Activated CD8-positive, alpha-beta memory T cell treated with anti-CD3 and anti-CD28 coated beads, Interleukin-2, amount 50 U/mL, for 1 hour (primary cell): Measurements from ENCODE around the gene OLFM4.

Source experiments
- DNase-seq: peaks from one replicate; pipeline ENCODE4 v3.0.0-alpha.2; 2020; ENCODE audit errors: extremely low read depth

Gene OLFM4

DNA sequence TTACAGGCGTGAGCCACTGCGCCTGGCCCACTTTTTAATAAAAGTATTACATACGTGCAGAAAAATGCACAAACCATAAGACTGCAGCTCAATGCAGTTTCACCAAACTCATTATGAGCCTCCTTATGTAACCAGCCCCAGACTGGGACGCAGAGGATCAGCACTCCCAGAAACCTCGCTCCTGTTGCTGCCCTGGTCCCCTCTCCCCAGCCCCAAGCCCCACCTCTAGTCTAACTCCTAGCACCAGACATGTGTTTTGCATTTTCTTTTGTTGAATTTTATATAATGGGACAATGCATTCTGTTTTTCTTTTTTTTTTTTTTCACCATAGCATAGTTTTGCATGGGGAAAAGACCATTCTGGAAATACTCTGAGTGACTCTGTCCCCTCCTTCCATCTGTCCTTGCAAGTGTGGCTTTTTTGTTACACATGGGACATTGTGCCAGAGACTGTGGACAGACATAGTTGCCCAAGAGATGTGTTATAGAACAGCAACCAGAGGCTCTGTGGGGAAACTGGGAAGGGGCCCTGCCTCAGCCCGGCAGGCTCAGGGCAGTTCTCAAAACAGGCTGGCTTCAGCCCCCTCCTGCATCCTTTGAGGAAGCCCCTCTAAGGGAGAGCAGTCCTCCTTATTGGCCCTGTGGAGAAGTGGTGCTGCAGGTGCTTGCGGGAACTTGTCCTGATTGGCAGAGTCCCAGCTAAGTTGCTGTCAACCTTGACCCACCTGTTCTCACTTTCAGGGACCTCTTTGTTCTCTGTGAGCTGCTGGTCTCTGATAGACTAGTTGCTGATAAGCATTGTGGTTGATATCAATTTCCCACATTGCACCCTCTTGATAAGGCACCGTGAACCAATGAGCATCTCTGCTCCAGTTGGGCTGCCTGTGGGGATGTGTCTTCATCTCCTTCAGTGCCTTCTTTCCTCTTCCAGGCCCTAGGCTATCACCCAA lies 13.8 kb upstream of the OLFM4 start:
- no peak for DNase-seq

DNA sequence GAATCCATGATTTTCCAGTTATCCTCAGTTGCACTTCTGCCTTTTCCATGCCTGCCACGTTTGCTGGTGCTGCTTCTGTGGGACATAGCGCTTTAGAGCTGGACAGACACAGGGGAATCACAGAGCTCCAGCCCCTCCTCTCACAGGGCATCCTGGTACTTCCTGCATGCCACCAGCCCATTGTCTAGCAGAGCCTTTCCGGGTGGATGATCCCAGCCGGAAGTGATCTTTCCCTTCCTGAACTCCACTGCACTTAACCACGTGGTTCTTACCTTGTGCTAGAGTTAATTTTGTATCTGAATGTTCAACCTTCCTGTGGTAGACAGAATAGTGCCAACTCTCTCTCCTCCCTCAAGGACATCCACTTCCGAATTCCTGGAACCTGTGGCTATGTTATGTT lies 12.6 kb upstream of the OLFM4 start:
- no peak for DNase-seq

DNA sequence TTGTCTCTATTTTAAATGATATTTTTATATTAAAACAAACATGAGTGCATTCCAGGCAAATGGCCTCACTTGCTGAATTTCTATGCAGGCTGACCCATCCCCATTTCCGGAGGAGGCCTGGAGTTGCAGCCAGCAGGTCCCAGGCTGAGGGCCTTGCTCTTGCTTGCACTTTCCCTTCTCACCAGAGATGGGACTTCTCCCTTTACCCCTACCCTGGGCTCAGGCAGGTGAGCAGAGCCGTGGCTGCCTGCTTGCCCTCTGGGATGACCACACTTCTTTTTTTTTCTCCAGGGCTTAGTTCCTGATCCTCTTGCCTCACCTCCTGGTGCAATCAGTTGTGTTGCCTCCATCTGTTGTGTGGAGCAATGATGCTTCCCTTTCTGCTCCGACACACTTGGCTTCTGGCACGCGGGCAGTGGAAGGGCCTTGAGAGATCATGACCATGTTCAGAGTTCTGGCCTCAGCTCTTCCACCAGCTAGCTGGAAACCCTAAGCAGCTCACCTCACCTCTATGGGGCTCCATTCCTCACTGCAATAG lies 11.1 kb upstream of the OLFM4 start:
- DNase-seq, result no peak

DNA sequence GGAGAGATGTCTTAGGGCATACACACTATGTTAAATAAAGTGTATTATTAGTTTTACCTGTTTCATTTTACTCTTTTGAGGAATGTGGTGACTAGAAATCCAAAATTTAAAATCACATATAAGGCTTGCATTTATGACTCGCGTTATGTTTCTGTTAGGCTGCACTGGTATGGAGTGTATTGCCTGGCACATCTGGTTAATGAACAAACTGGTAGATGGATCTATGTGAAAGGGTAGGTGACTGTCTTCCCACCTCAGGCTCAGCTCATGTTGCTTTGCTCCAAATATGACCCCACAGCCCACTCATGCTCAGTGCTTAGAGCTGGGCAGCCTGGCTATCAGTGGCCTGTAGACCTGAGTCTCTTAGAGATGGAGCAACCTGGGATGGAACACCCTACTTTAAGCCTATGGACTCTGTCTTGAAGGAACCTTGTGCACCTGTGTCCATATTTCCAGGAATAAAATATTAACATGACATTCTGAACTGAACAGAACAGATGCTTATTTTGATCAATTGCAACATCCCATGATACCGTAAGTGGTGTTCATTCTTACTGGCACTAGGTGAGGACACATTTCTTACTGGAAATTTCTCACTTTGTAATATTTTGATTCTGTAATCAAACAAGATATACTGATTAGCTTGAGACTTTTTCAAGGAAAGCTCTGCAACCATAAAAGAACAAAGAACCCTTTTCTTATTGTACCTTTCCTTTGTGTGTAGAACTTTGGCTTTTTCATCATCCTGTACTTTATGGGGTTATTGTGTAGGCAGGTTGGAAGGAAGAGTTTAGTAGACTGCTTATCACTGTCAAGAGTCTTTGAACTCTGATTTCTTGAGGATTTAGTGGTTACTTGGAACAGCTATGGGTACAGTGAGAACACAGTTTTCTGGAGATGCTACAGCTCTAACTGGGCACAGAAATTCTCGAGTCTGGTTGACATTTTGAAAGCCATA lies 9.6 kb upstream of the OLFM4 start:
- no peak for DNase-seq

DNA sequence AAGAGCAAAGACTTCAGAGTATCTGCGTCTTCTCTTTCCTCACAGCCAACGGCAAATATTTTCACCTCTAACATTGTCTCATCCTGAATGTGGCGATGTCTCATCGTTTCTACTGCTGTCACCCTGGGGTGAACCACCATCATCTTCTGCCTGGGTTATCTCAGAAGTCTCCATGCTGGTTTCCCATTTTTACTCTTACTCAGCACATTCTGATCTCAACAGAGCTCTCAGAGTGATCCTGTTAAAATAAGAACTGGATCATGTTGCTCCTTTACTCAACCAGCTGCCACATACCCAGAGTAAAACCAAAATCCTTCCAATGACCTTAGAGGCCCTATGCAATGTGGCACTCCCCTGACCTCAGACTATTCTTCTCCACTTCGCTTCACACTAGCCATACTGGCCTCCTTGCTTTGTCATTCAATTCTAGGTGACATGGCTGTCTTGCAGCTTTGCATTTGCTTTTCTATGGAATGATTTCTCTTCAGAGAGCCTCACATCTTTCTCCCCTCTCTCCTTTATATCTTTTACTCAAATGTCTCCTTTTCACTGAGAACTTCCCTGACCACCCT lies 7.8 kb upstream of the OLFM4 start:
- no peak for DNase-seq

DNA sequence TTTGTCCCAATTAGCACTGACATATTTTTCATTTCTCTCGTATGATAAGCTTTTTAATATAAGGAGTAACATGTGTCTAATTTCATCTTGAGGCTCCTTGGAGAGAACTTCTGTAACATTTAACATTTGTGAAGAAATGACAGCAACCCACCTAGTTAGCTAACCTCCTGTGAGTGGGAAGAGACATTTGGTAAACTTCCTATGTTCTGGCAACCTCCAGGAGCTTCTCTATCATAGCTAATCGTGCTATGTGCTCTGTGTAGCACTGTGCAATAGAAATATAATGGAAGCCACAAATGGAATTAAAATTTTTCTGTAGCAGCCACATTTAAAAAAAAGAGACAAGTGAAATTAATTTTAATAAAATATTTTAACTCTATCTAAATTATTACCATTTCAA lies 5.4 kb upstream of the OLFM4 start:
- DNase-seq, result no peak

DNA sequence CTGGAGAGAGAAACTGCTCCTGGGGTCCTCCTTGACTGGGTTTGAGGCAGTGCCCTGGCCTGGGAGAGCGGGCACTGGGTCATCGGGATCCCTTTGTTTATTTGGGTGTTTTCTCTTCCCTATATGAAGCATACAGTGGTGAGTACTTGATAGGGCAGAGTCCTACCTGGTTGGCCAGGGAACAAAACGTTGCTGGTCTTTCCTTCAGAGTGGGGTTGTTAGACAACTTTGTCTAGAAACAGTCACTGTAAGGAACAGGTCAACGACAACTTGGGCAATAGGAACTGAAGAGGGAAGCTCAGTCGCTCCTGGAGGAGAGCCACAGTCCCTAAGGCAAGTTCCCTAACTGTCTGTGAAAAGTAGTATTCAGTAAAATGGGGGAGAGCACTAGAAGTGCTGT lies 550 bp upstream of the OLFM4 start:
- no peak for DNase-seq

DNA sequence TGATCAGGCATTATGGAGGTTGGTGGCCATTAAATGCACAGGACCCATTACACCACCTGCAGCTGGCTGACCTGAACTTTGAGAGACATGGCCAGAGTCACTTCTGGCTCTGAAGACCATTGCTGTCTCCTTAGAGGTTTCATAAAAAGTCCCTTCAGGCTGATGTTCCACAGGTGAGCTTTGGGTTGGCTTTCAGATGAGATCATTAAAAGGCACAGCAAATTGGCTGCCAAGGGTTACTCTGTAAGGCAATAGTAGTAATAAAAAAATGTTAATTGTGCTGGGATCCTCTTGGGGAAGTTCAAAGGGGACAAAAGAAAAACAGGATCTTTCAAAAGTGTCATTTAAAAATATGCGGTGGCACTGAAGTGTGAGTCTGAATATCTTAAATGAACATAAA lies 4.2 kb downstream of the OLFM4 start:
- no peak for DNase-seq

DNA sequence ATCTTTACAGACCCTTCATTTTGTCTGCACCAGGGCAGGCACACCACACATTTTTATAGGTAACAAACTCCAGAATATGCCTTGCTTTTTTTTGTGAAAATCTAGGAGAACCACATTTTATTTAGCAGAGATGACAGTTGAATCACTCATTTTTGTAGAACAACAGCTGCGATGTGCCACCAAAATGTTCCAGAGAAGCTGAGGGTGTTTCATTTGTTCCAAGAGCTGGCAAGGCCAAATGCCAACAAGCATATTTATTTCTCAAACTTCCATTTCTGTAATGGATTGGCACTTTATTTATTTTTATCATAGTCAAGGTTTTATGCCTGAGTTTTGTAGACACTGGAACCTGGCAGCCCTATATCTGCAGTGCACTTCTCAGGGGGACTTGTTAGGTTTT lies 10.4 kb downstream of the OLFM4 start:
- DNase-seq, result no peak

DNA sequence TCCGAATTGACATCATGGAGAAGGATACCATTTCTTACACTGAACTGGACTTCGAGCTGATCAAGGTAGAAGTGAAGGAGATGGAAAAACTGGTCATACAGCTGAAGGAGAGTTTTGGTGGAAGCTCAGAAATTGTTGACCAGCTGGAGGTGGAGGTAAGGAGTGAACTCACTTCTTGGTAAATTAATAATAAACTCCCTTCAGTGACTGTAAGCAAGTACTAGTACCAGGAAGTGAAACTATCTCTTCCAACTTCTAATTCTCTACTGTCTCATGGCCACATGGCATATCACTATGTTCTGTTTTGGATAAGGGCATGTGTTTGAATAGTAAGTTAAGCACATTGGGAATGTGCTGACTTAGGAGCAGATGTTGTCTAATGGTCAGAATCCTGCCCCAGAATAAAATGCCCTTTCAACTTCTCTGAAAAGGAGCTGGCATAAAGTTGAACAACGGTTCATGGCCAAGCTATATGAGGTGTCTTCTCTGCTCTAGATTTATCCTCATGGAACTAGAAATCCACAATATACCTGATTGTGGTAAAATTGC lies 13.4 kb downstream of the OLFM4 start:
- DNase-seq, result no peak

DNA sequence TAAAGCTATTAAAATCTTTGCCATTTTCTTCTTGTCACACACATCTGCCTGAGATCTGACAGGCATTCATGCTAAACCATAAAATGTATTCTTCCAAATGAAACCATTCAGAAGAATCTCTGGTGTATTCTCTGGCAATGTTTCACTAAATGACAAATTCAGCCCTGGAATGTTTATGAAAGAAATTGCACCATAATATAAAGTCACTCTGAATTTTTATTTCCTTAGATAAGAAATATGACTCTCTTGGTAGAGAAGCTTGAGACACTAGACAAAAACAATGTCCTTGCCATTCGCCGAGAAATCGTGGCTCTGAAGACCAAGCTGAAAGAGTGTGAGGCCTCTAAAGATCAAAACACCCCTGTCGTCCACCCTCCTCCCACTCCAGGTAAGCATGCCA lies 14.3 kb downstream of the OLFM4 start:
- DNase-seq, result no peak

DNA sequence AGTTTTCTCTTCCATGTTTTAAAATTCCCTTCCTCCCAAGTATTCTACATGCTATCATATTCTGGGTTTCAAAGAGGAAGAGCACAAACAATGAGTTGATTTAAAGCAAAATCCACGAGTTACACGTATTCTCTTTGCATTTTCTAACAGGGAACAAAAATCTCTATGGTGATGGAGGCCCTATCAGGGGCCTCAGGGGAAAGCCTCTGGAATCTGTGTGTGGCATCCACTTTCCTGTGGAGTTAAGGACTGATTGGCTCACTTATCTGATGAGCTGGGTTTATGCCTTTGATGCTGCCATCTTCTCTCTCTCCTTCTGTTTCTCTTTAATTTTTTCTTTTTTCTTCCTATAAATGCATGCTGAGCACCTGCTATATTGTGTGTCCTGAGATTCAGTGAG lies 14.8 kb downstream of the OLFM4 start:
- DNase-seq, result no peak

DNA sequence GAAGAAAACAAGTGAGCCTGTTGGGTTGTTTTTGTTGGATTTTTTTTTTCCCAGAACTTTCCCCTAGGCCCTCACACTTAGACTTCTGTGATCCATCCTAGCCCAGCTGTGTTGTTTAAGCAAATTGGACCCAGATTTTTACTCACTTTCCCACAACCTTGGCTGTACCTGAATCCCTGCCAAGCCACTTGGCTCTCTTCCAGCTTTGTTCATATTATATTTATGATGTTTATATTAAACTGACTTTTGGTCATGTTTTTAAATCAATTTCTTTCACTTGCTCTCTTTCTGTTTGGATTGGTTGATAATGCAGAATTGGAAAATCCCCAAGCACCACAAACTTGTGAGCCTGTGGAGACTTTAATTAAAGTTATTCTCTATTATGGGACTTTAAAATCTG lies 16.6 kb downstream of the OLFM4 start:
- DNase-seq, result no peak

DNA sequence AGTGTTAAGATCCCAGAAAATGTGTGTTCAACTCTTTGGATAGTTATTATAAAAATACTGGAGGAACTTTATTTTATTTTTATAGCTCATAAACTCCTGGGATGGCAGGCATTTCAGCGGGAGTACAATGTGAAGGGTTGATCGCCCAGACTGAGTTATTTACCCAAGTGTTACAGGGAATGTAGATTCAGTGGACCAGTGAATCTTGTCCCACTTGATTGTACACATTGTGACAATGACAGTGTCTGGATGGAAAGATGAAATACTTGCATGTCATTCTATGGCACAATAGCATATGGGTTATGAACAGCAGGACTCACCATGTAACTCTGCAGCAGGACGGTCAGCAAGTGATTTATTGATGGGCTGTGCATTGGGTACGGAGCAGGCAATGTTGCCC lies 20.3 kb downstream of the OLFM4 start:
- no peak for DNase-seq

DNA sequence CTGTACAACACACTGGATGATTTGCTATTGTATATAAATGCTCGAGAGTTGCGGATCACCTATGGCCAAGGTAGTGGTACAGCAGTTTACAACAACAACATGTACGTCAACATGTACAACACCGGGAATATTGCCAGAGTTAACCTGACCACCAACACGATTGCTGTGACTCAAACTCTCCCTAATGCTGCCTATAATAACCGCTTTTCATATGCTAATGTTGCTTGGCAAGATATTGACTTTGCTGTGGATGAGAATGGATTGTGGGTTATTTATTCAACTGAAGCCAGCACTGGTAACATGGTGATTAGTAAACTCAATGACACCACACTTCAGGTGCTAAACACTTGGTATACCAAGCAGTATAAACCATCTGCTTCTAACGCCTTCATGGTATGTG lies 21.5 kb downstream of the OLFM4 start:
- DNase-seq, result no peak

DNA sequence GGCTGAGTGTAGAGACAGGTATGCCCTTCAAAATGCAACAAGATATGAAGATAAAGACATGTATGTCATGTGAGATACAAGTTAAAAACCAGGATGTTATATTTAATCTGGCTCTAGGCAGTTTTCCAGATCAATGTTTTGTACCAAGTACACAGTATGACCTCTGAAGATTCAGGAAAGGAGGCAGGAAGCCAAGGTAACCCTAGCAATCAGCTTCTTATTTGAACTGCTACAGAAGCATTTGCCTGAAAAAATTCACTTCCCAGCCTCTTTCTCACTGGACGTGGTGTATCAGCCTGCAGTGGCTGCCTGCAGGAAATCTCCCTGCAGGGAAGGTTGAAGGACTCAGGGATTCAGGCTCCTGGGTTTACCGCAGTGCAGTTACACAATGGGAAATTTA lies 24.1 kb downstream of the OLFM4 start:
- DNase-seq, result no peak

DNA sequence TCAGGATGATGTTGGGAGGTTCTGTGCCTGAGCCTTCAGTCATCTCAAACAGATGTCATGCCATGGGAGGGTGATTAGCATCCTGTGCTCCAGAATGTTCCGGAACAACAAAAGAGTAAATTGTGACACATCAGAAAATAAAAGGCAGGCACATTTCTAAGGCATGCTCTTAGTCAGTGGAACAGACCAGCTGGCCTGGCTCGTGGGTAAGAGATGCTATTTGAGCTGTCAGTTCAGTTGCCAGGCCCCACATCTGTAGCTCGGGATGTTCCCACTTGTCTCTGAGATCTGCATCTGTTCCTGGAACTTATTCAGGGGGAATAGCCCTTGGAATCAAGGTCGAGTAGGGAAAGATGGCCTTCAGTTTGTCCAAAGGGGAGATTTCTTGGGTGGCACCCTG lies 26.0 kb downstream of the OLFM4 start:
- no peak for DNase-seq

DNA sequence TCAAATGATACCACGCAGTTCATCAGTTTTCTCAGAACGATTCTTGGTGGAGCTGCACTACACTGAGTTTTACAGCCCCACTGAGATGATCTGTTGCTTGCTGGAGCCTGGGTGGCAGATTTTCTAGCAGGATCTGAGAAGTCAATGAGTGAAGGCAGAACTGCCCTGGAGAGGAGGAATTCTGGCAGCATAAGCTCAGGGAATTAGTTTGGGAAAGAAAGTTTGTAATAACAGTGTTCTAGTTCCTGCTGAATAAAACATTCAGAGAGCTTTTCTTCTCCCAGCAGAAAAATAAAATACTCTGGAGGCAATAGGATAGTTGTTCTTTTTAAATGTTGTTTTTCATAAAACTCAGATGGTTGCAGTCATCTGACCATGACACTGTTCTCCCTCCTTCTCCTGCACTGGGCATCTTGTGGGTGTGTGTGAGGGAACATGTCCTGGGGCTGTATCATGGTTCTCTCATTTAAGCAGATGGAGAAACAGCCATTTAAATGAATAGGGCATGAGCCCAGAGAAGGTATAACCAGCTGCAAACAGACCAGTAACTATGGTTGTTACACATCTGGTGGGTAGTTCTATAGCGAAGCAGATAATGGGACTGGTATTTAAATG lies 29.6 kb downstream of the OLFM4 start:
- DNase-seq, result no peak

DNA sequence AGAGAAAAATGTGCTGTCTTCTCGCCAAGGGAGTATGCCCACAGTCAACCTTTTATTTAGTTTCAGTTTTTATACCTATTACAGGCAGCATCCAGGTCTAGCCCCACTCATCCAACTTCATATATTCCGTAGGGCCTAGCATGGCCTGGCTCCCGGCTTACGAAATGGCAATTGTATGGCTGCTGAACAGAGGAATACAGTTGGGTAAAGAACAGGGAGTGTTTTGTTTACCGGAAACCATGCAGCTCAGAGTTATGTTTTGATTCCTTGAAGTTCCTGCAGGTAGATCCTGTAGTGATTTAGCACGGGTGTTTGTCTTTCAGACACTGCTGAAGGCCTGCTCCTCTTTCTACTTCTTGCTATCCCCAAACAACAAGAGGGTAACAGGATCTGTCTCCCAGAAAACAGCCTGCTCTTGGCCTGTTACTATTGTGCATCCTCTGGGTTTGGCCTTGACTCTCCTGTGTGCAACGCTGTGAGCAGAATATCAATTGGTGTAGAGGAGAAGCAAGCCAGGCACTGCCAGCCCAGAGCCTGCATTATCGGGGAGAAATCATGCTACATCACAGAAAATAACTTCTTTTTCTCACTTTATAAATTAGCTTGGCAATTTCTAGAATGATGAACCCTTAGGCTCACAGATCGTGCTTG lies 32.4 kb downstream of the OLFM4 start:
- DNase-seq, result no peak

DNA sequence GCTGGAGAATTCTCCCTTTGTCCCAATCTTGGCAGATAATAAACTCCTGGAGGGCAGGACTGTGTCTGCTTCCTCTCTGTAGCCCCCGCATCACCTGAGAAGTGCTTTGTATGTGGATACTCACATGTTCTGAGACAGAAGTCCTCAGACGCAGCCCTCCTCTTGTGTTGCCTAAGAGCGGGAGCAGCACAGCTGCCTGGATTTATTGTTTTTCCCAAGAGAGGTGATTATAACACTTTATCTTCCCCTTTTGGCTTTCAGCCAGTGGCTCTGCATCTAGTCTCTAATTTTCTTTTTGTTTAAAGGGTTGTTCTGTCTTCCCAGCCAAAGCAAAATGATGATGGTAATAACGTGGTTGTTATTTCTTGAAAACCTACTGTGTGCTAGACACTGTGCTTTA lies 36.1 kb downstream of the OLFM4 start:
- DNase-seq, result no peak

DNA sequence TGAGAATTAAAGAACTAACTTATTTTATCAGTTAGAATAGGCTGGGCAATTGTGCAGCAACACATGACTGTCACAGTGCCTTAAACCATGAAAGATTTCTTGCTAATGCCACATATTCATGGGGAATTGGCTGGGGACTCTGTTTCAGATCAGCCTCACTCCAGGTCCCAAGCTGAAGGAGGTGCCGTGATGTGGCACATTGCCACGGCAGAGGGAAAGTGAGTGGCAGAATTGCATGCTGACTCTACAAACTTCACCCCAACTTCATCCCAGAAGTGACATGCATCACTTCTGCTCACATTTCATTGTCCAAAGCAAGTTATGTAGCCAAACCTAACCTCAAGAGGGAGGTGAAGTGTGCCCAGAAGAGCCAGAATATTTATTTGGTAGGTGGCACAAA lies 37.8 kb downstream of the OLFM4 start:
- DNase-seq, result no peak
